Hematopoietic multipotent progenitor cell treated with erythropoietin and hydrocortisone succinate and interleukin-3 and kit ligand, for 8 days (in vitro differentiated cells): Measurements from ENCODE around the gene NCAM2.
"Not testable (repeated sequence)": the region's sequence is repeated elsewhere in the genome, so short reads cannot be mapped to it uniquely, and the experiment has no call there.

Experiments used
- DNase-seq: peaks from one replicate; pipeline ENCODE4 v3.0.0-alpha.2; 2015

NCAM2 gene

GRCh38 chr21:21345872-21346271 lies 347.7 kb downstream of the NCAM2 start:
- DNase-seq: no peak

GRCh38 chr21:21366277-21366676 lies 368.1 kb downstream of the NCAM2 start:
- DNase-seq: no peak

GRCh38 chr21:21367583-21367982 lies 369.4 kb downstream of the NCAM2 start:
- no peak for DNase-seq

DNA sequence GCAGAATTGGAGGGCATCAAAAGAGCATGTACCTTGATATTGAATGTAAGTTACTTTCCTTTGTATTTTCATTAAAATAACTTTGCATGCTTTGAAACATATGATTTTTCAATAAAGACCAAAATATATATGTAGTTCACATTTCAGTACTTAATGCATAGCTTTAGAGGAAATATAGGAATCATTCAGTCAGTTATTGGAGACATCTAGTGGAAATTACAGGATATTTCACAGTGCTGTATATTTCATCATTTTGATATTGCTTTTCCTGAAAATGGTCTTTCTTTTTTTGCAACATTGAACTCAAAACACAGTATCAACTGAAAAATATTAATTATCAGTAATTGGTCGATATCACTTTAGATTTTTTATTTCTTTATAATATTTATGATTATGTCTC lies 375.8 kb downstream of the NCAM2 start:
- no peak for DNase-seq

GRCh38 chr21:21383126-21383525 lies 384.9 kb downstream of the NCAM2 start:
- no peak for DNase-seq

GRCh38 chr21:21384977-21385376 lies 386.8 kb downstream of the NCAM2 start:
- no peak for DNase-seq

DNA sequence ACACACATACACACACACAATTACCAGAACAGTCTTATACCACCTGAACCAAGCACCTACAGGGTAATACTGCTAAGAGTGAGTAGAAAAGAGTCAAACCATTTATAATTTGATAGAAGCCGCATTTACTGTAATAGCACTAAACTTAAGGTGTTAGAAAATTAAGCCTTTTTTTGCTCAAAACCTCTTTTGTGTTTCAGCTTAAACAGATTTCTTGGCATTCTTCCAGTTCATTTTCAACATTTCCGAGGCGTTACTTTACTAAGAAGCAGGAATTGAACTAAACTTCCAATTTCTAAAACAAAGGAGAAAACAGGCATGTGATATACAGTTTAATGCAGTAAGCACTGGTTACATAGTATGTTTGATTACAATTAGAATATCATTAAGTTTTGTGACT lies 387.2 kb downstream of the NCAM2 start:
- no peak for DNase-seq

DNA sequence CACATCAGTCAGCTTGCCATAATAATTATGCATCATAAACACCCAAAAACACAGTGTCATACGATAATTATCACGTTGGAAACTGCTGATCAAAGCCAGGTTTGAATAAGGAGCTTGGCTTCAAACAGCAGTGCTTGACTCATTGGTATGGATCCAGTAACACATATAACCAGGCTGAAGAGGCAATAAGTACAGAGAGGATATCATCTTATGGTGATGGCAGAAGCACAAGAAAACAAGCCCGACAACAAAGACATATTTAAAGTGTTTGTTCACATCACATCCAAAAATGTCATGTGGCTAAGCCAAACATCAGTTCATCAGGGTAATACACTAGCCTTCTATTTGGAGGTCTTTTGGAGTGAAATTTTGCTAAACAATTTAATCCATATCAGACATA lies 389.7 kb downstream of the NCAM2 start:
- DNase-seq: no peak

DNA sequence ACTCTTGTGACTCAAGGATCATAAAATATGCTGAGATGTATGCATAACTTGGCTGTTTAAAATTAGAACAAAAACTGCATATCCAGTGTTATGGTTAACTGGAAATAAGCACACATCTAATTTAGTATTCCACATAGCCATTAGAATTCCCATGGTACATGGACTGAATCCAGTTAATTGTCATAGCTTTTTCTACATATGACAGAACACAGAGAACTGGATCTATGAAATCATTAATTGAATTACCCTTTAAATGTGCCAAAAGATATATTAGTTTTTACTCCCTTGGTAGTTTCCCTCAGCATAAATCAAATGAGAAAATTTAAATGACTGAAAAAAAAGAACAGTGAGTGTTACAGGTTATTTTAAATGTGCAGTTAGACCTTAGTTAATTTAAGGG lies 395.9 kb downstream of the NCAM2 start:
- DNase-seq: no peak

GRCh38 chr21:21396424-21396823 lies 398.2 kb downstream of the NCAM2 start:
- no peak for DNase-seq

- DNase-seq: no peak
These were observed 399.3 kb downstream of the NCAM2 start for GRCh38 chr21:21397464-21397863.

DNA sequence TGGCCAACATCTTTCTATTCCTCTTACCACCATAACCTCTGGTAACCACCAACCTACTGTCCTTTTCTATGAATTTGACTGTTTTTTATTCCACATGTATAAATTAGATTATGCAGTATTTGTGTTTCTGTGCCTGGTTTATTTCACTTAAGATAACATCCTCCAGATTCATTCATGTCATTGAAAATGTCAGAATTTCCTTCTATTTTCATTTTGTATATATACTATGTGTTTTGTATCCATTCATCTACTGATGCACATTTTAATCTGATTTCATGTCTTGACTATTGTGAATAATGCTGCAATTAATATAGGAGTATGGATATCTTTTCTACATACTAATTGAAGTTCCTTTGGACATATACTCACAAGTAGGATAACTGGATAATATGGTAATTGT lies 403.2 kb downstream of the NCAM2 start:
- no peak for DNase-seq

DNA sequence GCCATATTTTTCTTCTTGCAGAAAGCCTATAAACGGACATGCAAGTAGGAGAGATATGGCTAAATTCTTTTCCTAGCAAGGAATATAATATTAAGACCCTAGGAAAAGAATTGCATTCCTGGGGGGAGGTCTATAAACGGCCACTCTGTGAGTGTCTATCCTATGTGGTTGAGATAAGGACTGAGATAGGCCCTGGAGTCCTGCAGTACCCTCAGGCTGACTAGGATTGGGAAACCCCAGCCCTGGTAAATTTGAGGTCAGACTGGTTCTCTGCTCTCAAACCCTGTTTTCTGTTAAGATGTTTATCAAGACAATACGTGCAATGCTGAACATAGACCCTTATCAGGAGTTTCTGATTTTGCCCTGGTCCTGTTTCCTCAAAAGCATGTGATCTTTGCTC lies 404.0 kb downstream of the NCAM2 start:
- not testable (repeated sequence) for DNase-seq

- DNase-seq: not testable (repeated sequence)
These were observed 406.1 kb downstream of the NCAM2 start for GRCh38 chr21:21404261-21404660.

DNA sequence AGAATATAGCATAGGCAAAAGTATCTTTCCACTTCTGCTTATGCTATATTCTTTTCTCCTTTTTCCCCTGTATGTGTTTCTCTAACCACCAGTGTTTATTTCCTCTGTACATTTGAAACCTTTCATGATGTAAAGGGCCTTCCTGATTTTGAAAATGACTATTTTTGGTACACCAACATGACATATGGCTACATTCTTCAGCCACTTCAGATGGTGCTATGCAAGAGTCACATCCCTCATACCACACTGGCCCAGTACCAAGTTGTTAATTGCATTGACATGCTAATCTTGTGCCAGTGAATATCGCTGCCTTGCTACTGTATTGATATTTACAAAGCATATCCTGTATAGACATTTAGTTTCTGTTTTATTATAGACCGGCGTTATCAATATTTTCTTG lies 408.7 kb downstream of the NCAM2 start:
- no peak for DNase-seq

GRCh38 chr21:21412096-21412495 lies 413.9 kb downstream of the NCAM2 start:
- DNase-seq: no peak

DNA sequence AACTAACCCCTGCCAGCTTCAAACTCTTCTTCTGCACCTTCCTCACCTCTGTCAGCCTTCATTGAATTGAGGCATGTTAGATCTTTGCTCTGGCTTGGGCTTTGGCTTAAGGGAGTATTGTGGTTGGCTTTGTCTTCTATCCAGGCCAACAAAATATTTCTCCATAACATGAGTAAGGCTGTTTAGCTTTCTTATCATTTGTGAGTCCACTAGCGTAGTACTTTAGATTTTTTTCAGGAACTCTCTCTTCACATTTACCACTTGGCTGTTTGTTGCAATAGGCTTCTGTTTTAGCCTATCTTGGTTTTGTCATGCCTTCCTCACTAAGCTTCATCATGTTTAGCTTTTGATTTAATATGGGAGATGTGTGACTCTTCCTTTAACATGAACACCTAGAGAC lies 417.5 kb downstream of the NCAM2 start:
- DNase-seq: no peak

DNA sequence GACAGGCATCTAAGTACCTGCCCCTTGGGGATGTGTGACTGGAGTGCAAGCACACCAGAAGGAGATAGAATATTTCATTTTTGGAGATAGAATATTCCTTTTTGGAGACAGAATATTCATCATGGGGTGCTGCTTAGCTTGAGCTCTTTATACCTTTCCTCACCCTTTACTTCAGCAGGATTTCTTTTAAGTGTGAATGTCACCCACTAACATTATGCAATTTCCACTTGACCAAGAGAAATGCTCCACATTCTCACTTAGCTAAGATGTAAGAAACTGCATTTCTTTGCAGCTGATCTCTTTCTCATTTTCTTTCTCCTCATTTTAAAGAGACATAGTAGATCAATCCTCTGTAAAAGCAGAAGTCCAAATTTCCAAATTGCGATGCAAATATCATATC lies 436.7 kb downstream of the NCAM2 start:
- no peak for DNase-seq

- no peak for DNase-seq
These were observed 437.9 kb downstream of the NCAM2 start for GRCh38 chr21:21436012-21436534.

- no peak for DNase-seq
These were observed 441.6 kb downstream of the NCAM2 start for GRCh38 chr21:21439761-21440160.

DNA sequence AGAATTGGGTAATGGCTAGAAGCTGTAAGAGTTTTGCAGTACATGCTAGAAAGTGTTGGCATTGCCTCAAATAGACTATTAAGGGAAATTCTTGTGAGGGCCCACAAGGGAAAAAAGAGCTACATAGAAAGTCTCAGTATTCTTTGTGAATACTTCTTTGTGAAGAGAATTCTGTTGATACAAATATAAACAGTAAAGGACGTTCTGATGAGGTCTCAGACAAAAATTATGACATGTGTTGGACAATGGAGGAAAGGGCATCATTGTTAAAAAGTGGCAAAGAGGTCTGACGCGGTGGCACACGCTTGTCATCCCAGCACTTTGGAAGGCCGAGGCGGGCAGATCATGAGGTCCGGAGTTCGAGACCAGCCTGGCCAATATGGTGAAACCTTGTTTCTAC lies 458.9 kb downstream of the NCAM2 start:
- DNase-seq: no peak

- no peak for DNase-seq
These were observed 460.0 kb downstream of the NCAM2 start for GRCh38 chr21:21458124-21458631.

GRCh38 chr21:21460979-21461378 lies 462.8 kb downstream of the NCAM2 start:
- no peak for DNase-seq

DNA sequence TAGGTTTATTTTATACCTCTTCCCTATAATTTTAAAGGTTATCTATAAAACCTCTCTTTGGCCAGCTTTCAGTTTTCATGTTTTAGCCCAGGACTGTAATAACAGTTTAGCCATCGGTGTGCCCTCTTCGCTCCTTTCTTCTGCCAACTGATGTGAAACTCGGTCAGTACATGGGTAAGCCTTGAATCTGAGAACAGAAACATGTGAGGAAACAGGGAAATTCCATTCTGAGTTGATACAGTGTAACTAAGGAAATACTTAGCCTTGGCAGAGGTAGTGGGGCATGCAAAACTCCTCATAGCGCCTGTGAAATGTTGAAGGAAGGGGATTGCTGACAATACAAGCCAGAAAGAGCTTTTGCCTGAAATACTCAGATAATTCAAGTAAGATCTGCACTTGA lies 465.2 kb downstream of the NCAM2 start:
- DNase-seq: no peak

DNA sequence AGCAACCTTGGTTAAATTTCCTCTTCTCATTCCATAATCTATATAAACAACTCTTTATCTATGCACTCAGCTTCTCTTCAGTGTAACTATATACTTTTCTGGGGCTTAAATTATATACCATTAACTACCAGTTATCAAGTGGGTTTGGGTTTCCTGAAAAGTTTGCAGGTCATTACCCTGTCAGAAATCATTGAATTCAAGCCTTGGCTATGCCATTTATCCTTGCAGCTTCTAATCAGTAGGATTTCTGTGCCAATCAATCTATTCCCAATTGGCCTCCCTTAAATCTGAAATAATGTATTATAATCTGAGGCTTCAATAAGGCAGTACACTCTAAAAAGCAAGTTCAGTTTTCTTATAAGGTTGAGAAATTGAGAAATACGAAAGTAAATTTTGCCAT lies 466.5 kb downstream of the NCAM2 start:
- no peak for DNase-seq

- DNase-seq: no peak
These were observed 468.5 kb downstream of the NCAM2 start for GRCh38 chr21:21466752-21467151.
